Neural crest cell (in vitro differentiated cells): ENCODE data around the gene RGPD4. TPM values are rescaled to one million over a fixed set of nuclear protein-coding genes. Genes with fewer than 3 reads are reported as not detected.

ENCODE experiments used
- DNase-seq: peaks from one replicate; pipeline ENCODE4 v3.0.0; 2021; ENCODE audit warnings: low read depth, mixed read lengths, low spot score
- H3K27ac Mint-ChIP-seq: one replicate; pipeline ENCODE4 v1.8.0; 2021; ENCODE audit warnings: mild to moderate bottlenecking, mixed read lengths; ENCODE audit not compliant: unreplicated experiment
- H3K27me3 Mint-ChIP-seq: 2 replicates; pipeline ENCODE4 v1.8.0; 2021; ENCODE audit warnings: low read depth, mild to moderate bottlenecking, mixed read lengths
- H3K36me3 Mint-ChIP-seq: 2 replicates; pipeline ENCODE4 v1.8.0; 2021; ENCODE audit warnings: low read depth, mild to moderate bottlenecking, mixed read lengths
- H3K4me1 Mint-ChIP-seq: 2 replicates; pipeline ENCODE4 v1.8.0; 2021; ENCODE audit warnings: mixed read lengths
- H3K4me3 Mint-ChIP-seq: one replicate; pipeline ENCODE4 v1.8.0; 2021; ENCODE audit warnings: mild to moderate bottlenecking, mixed read lengths
- H3K9me3 Mint-ChIP-seq: 2 replicates; pipeline ENCODE4 v1.8.0; 2021; ENCODE audit warnings: mixed read lengths
- total RNA-seq: library from RNA; stranded (reverse); gene quantifications from 2 replicates; pipeline ENCODE4 v1.2.1, GENCODE V29; 2021
- TF ChIP-seq, protein P1 (sequence below): fragments of 200-600 bp; sonication (generic); conservative IDR thresholded peaks from 2 replicates; pipeline ENCODE4 v1.5.0; 2021; ENCODE audit warnings: antibody characterized with exemption, mild to moderate bottlenecking

RGPD4 gene
- total RNA-seq, 1 donor from 2014 or later = 0.05 TPM

DNA sequence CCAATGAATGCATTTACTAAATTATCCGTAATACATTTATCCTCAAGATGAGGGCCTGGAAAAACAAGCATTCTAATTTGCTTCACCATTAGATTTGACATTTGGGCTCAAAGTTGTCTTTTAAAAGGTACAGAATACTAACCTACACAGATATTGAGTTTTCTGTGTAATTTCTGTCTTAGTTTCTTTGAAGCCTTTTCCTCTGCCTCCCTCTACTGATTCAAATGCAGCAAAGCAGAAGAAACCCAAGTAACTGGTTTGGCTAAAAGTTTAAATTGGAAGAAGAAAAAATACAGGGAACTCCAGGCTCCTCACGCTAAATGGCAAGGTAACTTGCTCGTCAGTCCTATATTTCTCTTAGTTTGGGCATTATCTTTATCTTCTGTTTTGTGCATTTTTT is 106.3 kb downstream of the RGPD4 start:
- TF ChIP-seq, protein P1, sequence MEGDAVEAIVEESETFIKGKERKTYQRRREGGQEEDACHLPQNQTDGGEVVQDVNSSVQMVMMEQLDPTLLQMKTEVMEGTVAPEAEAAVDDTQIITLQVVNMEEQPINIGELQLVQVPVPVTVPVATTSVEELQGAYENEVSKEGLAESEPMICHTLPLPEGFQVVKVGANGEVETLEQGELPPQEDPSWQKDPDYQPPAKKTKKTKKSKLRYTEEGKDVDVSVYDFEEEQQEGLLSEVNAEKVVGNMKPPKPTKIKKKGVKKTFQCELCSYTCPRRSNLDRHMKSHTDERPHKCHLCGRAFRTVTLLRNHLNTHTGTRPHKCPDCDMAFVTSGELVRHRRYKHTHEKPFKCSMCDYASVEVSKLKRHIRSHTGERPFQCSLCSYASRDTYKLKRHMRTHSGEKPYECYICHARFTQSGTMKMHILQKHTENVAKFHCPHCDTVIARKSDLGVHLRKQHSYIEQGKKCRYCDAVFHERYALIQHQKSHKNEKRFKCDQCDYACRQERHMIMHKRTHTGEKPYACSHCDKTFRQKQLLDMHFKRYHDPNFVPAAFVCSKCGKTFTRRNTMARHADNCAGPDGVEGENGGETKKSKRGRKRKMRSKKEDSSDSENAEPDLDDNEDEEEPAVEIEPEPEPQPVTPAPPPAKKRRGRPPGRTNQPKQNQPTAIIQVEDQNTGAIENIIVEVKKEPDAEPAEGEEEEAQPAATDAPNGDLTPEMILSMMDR = peak; percentile 66
- Mint-ChIP-seq H3K36me3 (no peaks in the 10 kb centered on the region), H3K4me1 (no peaks in the 10 kb centered on the region), H3K27ac (no peak overlapping the region), H3K27me3 (no peaks in the 10 kb centered on the region), H3K9me3 (no peaks in the 10 kb centered on the region), H3K4me3 (no peak overlapping the region)
- no peak for DNase-seq

DNA sequence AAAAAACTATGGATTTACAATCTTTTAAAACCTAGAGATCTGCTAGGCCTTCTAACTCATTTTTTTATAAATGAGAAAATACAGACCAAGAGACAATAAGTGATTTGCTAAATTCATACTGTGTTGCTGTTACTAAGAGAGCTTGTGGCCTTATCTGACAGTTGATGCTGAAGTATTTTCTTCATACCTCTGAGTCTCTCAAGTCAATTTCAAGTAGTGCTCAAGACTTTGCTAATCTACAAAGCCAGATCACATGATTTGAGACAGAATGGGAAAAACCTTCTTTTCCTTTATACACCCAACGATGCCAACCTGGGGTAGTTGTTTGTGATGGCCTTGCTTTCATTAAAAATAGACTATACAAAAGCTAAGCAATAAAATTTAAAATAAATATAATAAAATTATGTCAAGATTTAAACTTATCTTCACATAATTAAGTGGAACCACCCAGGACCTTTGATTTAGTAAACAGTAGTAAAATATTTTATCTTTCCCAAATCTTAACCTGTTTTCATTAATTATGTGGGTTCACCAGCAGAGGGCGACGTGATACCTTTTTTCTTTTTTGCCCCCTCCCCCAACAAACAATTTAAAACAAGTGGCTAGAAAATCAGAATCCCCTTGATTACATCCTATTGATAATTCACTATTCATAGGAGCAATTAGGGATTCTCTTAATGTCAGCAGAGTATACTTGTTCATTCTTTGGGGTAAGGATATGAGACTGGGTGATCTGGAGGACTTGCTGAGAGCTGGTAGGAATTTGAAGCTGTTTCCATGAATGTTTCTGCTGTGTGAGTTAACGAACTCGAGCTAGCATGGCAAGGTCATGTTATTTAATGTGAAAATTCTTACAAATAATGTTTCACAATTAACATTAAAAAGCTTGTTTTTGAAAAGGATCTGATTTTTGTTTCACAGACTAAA is 110.0 kb downstream of the RGPD4 start:
- TF ChIP-seq, protein P1 = peak; percentile 81
- H3K4me3 Mint-ChIP-seq = no peak overlapping the region
- DNase-seq = peak; percentile 41
- no peaks in the 10 kb centered on the region for H3K27me3 Mint-ChIP-seq
- H3K9me3 Mint-ChIP-seq = no peaks in the 10 kb centered on the region
- H3K27ac Mint-ChIP-seq = no peak overlapping the region
- H3K4me1 Mint-ChIP-seq = no peaks in the 10 kb centered on the region
- no peaks in the 10 kb centered on the region for H3K36me3 Mint-ChIP-seq

Other genes starting within 250 kb of the RGPD4 start
- 2.7 and 3.0 TPM in 2 replicates for gene SLC5A7, start 159.6 kb downstream of the RGPD4 start, total RNA-seq